GM23248 (cell line): ENCODE data around the gene SF3B2. TPM values are rescaled to one million over a fixed set of nuclear protein-coding genes. Genes with fewer than 3 reads are reported as not detected.
A peak's percentile ranks its signal among the peaks of the same experiment; 100 is the strongest.

ENCODE experiments used
- DNase-seq: peaks from one replicate; pipeline ENCODE4 v3.0.0-alpha.2; 2015
- H2AFZ ChIP-seq: fragments of 200-600 bp; sonication (generic); 2 replicates; pipeline ENCODE4 v1.6.1; 2016; ENCODE audit warnings: antibody characterized with exemption
- H3F3A ChIP-seq: fragments of 200-600 bp; sonication (generic); 2 replicates; pipeline ENCODE4 v1.6.1; 2016; ENCODE audit warnings: mild to moderate bottlenecking, antibody characterized with exemption, mixed run types; ENCODE audit not compliant: insufficient read depth
- H3K27ac ChIP-seq: fragments of 200-600 bp; sonication (generic); 2 replicates; pipeline ENCODE4 v1.5.1; 2016; ENCODE audit warnings: mild to moderate bottlenecking
- H3K27me3 ChIP-seq: fragments of 200-600 bp; sonication (generic); replicated peaks from 2 replicates; pipeline ENCODE4 v1.6.1; 2016; ENCODE audit warnings: mild to moderate bottlenecking; ENCODE audit not compliant: insufficient read depth
- H3K36me3 ChIP-seq: fragments of 200-600 bp; sonication (generic); 2 replicates; pipeline ENCODE4 v1.6.1; 2016; ENCODE audit warnings: low read depth, mild to moderate bottlenecking
- H3K4me1 ChIP-seq: fragments of 200-600 bp; sonication (generic); 2 replicates; pipeline ENCODE4 v1.6.1; 2016; ENCODE audit warnings: mild to moderate bottlenecking; ENCODE audit not compliant: insufficient read depth
- H3K4me2 ChIP-seq: fragments of 200-600 bp; sonication (generic); one replicate; pipeline ENCODE4 v1.6.1; 2016; ENCODE audit warnings: mild to moderate bottlenecking; ENCODE audit not compliant: unreplicated experiment
- H3K4me3 ChIP-seq: fragments of 200-600 bp; sonication (generic); 2 replicates; pipeline ENCODE4 v1.5.1; 2016; ENCODE audit warnings: mild to moderate bottlenecking
- H3K79me2 ChIP-seq: fragments of 200-600 bp; sonication (generic); 2 replicates; pipeline ENCODE4 v1.6.1; 2016; ENCODE audit warnings: mild to moderate bottlenecking; ENCODE audit not compliant: insufficient read depth
- H3K9ac ChIP-seq: fragments of 200-600 bp; sonication (generic); 2 replicates; pipeline ENCODE4 v1.6.1; 2016; ENCODE audit warnings: mild to moderate bottlenecking
- H3K9me2 ChIP-seq: fragments of 200-600 bp; sonication (generic); 2 replicates; pipeline ENCODE4 v1.6.1; 2016; ENCODE audit warnings: mixed run types, mild to moderate bottlenecking, moderate library complexity; ENCODE audit not compliant: insufficient read depth
- H3K9me3 ChIP-seq: fragments of 200-600 bp; sonication (generic); one replicate; pipeline ENCODE4 v1.6.1; 2017; ENCODE audit warnings: low read depth
- H4K20me1 ChIP-seq: fragments of 200-600 bp; sonication (generic); 2 replicates; pipeline ENCODE4 v1.6.0; 2016; ENCODE audit not compliant: insufficient read depth
- EZH2 ChIP-seq: fragments of 200-600 bp; sonication (generic); IDR thresholded peaks from 2 replicates; pipeline ENCODE4 v1.6.1; 2018; ENCODE audit warnings: antibody characterized with exemption, mild to moderate bottlenecking; ENCODE audit not compliant: insufficient read depth, poor library complexity, severe bottlenecking
- EZH2phosphoT487 ChIP-seq: fragments of 200-600 bp; sonication (generic); IDR thresholded peaks from 2 replicates; pipeline ENCODE4 v1.6.1; 2018; ENCODE audit warnings: antibody characterized with exemption, moderate library complexity, mild to moderate bottlenecking, low read depth; ENCODE audit not compliant: insufficient read depth
- WGBS, 2 experiments: methylation state at CpG; one replicate each; pipeline ENCODE4 v1.1.6; 2015 to 2017; ENCODE audit warnings: low lambda C conversion rate in 2 of 2, low coverage in 1 of 2; ENCODE audit errors: missing lambda C conversion rate in 2 of 2; 5-methylcytosine and 5-hydroxymethylcytosine counted together
- in situ Hi-C: fragments of 300-500 bp; cut with MboI; formaldehyde crosslinking; loops from 2 replicates; pipeline ENCODE4 v1.15.0; 2020
- polyA plus RNA-seq: library from polyadenylated mRNA; unstranded; fragments of >200 nt; fragmentation: Nextera tagmentation; extraction: Ambion mirVana; gene quantifications from 2 replicates; pipeline ENCODE4 v1.2.1, GENCODE V29; 2016
- total RNA-seq: library from RNA; depleted of rRNA; stranded (reverse); fragments of >200 nt; shearing (Covaris generic); gene quantifications from 2 replicates; pipeline ENCODE4 v1.2.3, GENCODE V29; 2014; rRNA removed

SF3B2 gene
- 95.7 and 117 TPM in 2 replicates for total RNA-seq
- 146 and 152 TPM in 2 replicates for polyA plus RNA-seq

GRCh38 chr11:66051766-66052663 is at the start of gene SF3B2:
TSS of gene SF3B2 (plus strand) at chr11:66052364. CDS start at chr11:66052385, 21 bp downstream.
- Histone ChIP-seq H3K79me2 (peaks cover 48% of the 10 kb centered on the region), H3F3A (peaks cover 15% of the 10 kb centered on the region; the same call in 1 of the 2 replicates), H3K9ac (peak within 1 kb of the TSS; percentile 97), H3K27me3 (no peaks in the 10 kb centered on the region), H3K9me2 (no peaks in the 10 kb centered on the region), H3K4me3 (peak within 1 kb of the TSS; percentile 97), H4K20me1 (no peaks in the 10 kb centered on the region), H3K4me1 (peaks cover 22% of the 10 kb centered on the region), H3K27ac (peak within 1 kb of the TSS; percentile 80), H3K36me3 (peaks cover 22% of the 10 kb centered on the region), H2AFZ (peak within 1 kb of the TSS; percentile 79), H3K9me3 (no peaks in the 10 kb centered on the region), H3K4me2 (peak within 1 kb of the TSS; percentile 94)
- in situ Hi-C loops = no loop called here
- peak; percentile 98 for DNase-seq
- 1% methylated on average over 64 to 83 of the region's 84 CpGs for WGBS, 2 experiments
- no peak for TF ChIP-seq EZH2
- no peak for TF ChIP-seq EZH2phosphoT487

DNA sequence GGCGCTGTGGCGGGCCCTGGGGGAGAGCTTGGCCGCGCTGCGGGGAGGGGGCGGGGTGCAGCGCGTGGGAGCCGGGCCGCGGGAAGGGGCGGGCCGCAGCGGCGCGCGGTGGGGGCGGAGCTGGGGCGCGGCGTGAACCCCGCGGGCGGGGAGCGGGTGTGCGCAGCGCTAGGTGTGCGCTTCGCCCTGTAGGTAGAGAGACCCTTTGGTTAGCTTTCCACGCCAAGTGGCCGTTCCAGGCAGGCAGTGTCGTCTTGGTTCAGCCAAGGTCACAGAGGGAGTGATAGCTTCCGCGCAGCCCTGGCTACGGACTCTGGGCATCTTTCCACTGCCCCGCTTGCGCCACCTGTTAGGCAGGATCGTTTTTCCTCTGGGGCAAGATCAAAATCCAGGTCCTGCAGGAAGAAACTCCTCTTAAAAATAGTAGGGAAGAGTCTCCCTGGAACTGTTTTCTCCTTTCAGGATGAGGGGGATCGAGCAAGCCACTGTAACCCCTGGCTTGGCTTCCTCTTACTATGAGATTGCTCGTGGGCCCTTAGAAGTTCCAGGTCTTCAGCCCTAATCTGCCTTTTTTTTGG is 49.4 kb upstream of the SF3B2 start:
- Histone ChIP-seq H3K4me3 (peak overlapping the region; percentile 86), H3K9me3 (no peaks in the 10 kb centered on the region), H4K20me1 (no peaks in the 10 kb centered on the region), H3K9me2 (no peaks in the 10 kb centered on the region), H3K79me2 (peaks cover 64% of the 10 kb centered on the region), H3K27me3 (no peaks in the 10 kb centered on the region), H3K36me3 (peaks cover 21% of the 10 kb centered on the region), H2AFZ (peak overlapping the region; percentile 83), H3K27ac (peak overlapping the region; percentile 82), H3K9ac (peak overlapping the region; percentile 88), H3K4me2 (peak overlapping the region; percentile 91), H3K4me1 (peaks cover 5% of the 10 kb centered on the region), H3F3A (peaks cover 6% of the 10 kb centered on the region)
- TF ChIP-seq EZH2phosphoT487 = no peak
- no peak for TF ChIP-seq EZH2
- WGBS, 2 experiments = 2% methylated on average over 12 to 40 of the region's 40 CpGs
- in situ Hi-C loops = no loop called here
- DNase-seq = peak; percentile 70

- WGBS, 2 experiments = 63 to 65% methylated on average over 6 of the region's 6 CpGs
Measured at GRCh38 chr11:66003291-66003690, 48.9 kb upstream of the SF3B2 start.

GRCh38 chr11:66004186-66004585 is 48.0 kb upstream of the SF3B2 start:
- WGBS, 2 experiments = 80 to 84% methylated on average over 4 of the region's 4 CpGs
- Histone ChIP-seq H3K79me2 (peaks cover 49% of the 10 kb centered on the region), H3K9me2 (no peaks in the 10 kb centered on the region), H2AFZ (no peak overlapping the region), H3K9me3 (no peaks in the 10 kb centered on the region), H3K9ac (no peak overlapping the region), H3F3A (peaks cover 6% of the 10 kb centered on the region), H3K36me3 (peaks cover 12% of the 10 kb centered on the region), H3K27me3 (no peaks in the 10 kb centered on the region), H3K4me1 (peaks cover 5% of the 10 kb centered on the region), H3K4me3 (no peak overlapping the region), H4K20me1 (no peaks in the 10 kb centered on the region), H3K4me2 (no peak overlapping the region), H3K27ac (no peak overlapping the region)
- no peak for TF ChIP-seq EZH2phosphoT487
- no peak for TF ChIP-seq EZH2
- in situ Hi-C loops = no loop called here
- no peak for DNase-seq

More at GRCh38 chr11:66003291-66003690, 48.9 kb upstream of the SF3B2 start:
- Histone ChIP-seq H3K36me3 (peaks cover 19% of the 10 kb centered on the region), H3K79me2 (peaks cover 58% of the 10 kb centered on the region), H3K27me3 (no peaks in the 10 kb centered on the region), H3K4me3 (peak overlapping the region; percentile 86), H3K9ac (peak overlapping the region; percentile 88), H3K9me3 (no peaks in the 10 kb centered on the region), H3K27ac (peak overlapping the region; percentile 82), H3K4me1 (peaks cover 5% of the 10 kb centered on the region), H3K4me2 (peak overlapping the region; percentile 91), H2AFZ (no peak overlapping the region), H3F3A (peaks cover 6% of the 10 kb centered on the region), H4K20me1 (no peaks in the 10 kb centered on the region), H3K9me2 (no peaks in the 10 kb centered on the region)
- no peak for DNase-seq
- TF ChIP-seq EZH2 (no peak), EZH2phosphoT487 (no peak)
- in situ Hi-C loops = no loop called here
